ENCODE data around the gene PCDH9.

DNA sequence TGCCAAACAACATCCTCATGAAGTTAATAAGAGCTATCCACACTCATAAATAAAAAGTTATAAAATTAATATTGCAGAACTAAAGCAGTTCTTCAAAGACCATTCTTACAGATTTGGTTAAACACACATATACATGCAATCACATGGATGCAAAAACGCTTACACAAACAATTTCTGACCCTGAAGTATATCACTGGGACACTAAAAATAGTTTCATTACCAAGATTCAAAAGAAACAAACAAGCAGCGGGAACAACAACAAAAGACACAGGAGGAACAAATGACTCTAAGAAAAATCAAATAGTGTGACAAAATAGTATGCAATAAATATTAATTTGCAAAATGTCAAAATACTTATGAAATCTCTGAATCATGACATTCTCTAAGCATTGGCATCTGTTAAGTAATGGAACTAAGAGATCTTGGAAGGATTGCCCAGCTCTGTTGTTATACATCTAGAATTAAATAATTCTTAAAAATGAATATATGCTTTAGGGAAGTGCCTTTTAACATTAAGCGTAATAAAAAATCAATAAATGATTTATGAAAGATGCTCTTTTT is 132.2 kb downstream of the PCDH9 start:
- no peak for TF ChIP-seq ETV6 (conservative IDR thresholded peaks at IDR 0.05 in 1 of 2, IDR thresholded peaks at IDR 0.05 in 1 of 2; ENCODE audit: borderline replicate concordance in 1 of 2, low read depth in 1 of 2)
- TF ChIP-seq ZNF274 (IDR thresholded peaks at IDR 0.05; ENCODE audit: insufficient read depth, insufficient read length), result no peak
- TF ChIP-seq BCLAF1 (IDR thresholded peaks at IDR 0.05), result no peak
- no peak for TF ChIP-seq POLR2A (IDR thresholded peaks at IDR 0.05; ENCODE audit: low read depth, low read length)
- TF ChIP-seq CTCF (IDR thresholded peaks at IDR 0.05 in 2 of 3, conservative IDR thresholded peaks at IDR 0.05 in 1 of 3; ENCODE audit: control insufficient read depth in 2 of 3, extremely low read depth in 1 of 3, insufficient read depth in 1 of 3, low read depth in 3 of 3, low read length in 3 of 3), result no peak
- TF ChIP-seq RFX5 (IDR thresholded peaks at IDR 0.05; ENCODE audit: low read depth, low read length), result no peak
- TF ChIP-seq SUZ12 (IDR thresholded peaks at IDR 0.05; ENCODE audit: unreplicated experiment), result no peak
- no peak for TF ChIP-seq MEF2A (IDR thresholded peaks at IDR 0.05; ENCODE audit: insufficient read depth, low read depth, low read length)
- TF ChIP-seq RCOR1 (conservative IDR thresholded peaks at IDR 0.05; ENCODE audit: low read depth, low read length), result no peak
- no peak for TF ChIP-seq CHD1 (IDR thresholded peaks at IDR 0.05; ENCODE audit: low read depth, low read length)
